Trophoblast cell (in vitro differentiated cells and primary cell): ENCODE results near the gene RFX2.
A peak's percentile ranks its signal among the peaks of the same experiment; 100 is the strongest.

Experiments used
- DNase-seq, 2 donors: peaks; one replicate each; pipeline ENCODE4 v3.0.0-alpha.2; 2016
- H2AFZ ChIP-seq: 2 replicates; pipeline ENCODE4 v1.6.1; 2013; ENCODE audit warnings: low read length, moderate library complexity, mild to moderate bottlenecking; ENCODE audit not compliant: insufficient read depth, poor library complexity
- H2AK5ac ChIP-seq: 2 replicates; pipeline ENCODE4 v1.6.1; 2013; ENCODE audit warnings: mild to moderate bottlenecking, low read length
- H2BK120ac ChIP-seq: 2 replicates; pipeline ENCODE4 v1.6.1; 2013; ENCODE audit warnings: low read length, mild to moderate bottlenecking, moderate library complexity; ENCODE audit not compliant: insufficient read depth, poor library complexity
- H2BK12ac ChIP-seq: 2 replicates; pipeline ENCODE4 v1.6.1; 2013; ENCODE audit warnings: mild to moderate bottlenecking, low read length, moderate library complexity
- H2BK5ac ChIP-seq: 2 replicates; pipeline ENCODE4 v1.6.1; 2013; ENCODE audit warnings: low read length, low read depth, moderate library complexity, mild to moderate bottlenecking; ENCODE audit not compliant: poor library complexity
- H3K14ac ChIP-seq: 2 replicates; pipeline ENCODE4 v1.6.1; 2013; ENCODE audit warnings: mild to moderate bottlenecking, low read length
- H3K18ac ChIP-seq: 2 replicates; pipeline ENCODE4 v1.6.1; 2013; ENCODE audit warnings: mild to moderate bottlenecking, low read length
- H3K23ac ChIP-seq: 2 replicates; pipeline ENCODE4 v1.6.1; 2013; ENCODE audit warnings: low read length
- H3K27ac ChIP-seq: 2 replicates; pipeline ENCODE4 v1.5.1; 2013; ENCODE audit warnings: low read depth, mild to moderate bottlenecking, inconsistent platforms, low read length, moderate library complexity
- H3K27me3 ChIP-seq: 2 replicates; pipeline ENCODE4 v1.6.1; 2013; ENCODE audit warnings: inconsistent platforms, mild to moderate bottlenecking, low read length, moderate library complexity; ENCODE audit not compliant: insufficient read depth
- H3K36me3 ChIP-seq, 2 experiments: 1 replicate in 1 of 2; 2 replicates in 1 of 2; pipeline ENCODE4 v1.6.1; 2013; ENCODE audit warnings: low read length in 2 of 2, mild to moderate bottlenecking in 2 of 2, moderate library complexity in 1 of 2; ENCODE audit not compliant: insufficient read depth in 2 of 2, control insufficient read depth in 1 of 2
- H3K4ac ChIP-seq: 2 replicates; pipeline ENCODE4 v1.6.1; 2013; ENCODE audit warnings: low read depth, mild to moderate bottlenecking, low read length, moderate library complexity
- H3K4me1 ChIP-seq, 2 experiments: 1 replicate in 1 of 2; 2 replicates in 1 of 2; pipeline ENCODE4 v1.6.1; 2013; ENCODE audit warnings: low read length in 2 of 2, mild to moderate bottlenecking in 2 of 2, moderate library complexity in 1 of 2; ENCODE audit not compliant: insufficient read depth in 2 of 2, control insufficient read depth in 1 of 2
- H3K4me2 ChIP-seq: 2 replicates; pipeline ENCODE4 v1.6.1; 2013; ENCODE audit warnings: inconsistent platforms, mild to moderate bottlenecking, low read length, moderate library complexity
- H3K4me3 ChIP-seq: 2 replicates; pipeline ENCODE4 v1.5.1; 2013; ENCODE audit warnings: mild to moderate bottlenecking, low read depth, low read length, inconsistent platforms
- H3K79me1 ChIP-seq: one replicate; pipeline ENCODE4 v1.6.1; 2013; ENCODE audit warnings: low read length
- H3K79me2 ChIP-seq: 2 replicates; pipeline ENCODE4 v1.6.1; 2013; ENCODE audit warnings: low read length, mild to moderate bottlenecking; ENCODE audit not compliant: control insufficient read depth, insufficient read depth, poor library complexity
- H3K9ac ChIP-seq: 2 replicates; pipeline ENCODE4 v1.6.1; 2013; ENCODE audit warnings: mild to moderate bottlenecking, low read length
- H3K9me3 ChIP-seq: 2 replicates; pipeline ENCODE4 v1.6.1; 2013; ENCODE audit warnings: low read depth, mild to moderate bottlenecking, control low read depth, inconsistent platforms, low read length; ENCODE audit not compliant: insufficient read depth
- H4K12ac ChIP-seq: 2 replicates; pipeline ENCODE4 v1.6.1; 2013; ENCODE audit warnings: low read depth, mild to moderate bottlenecking, low read length, moderate library complexity
- H4K8ac ChIP-seq: 2 replicates; pipeline ENCODE4 v1.6.1; 2013; ENCODE audit warnings: low read depth, mild to moderate bottlenecking, low read length, moderate library complexity
- H4K91ac ChIP-seq: one replicate; pipeline ENCODE4 v1.6.1; 2013; ENCODE audit warnings: low read depth, mild to moderate bottlenecking, low read length, moderate library complexity
- WGBS: extraction: QIAGEN DNeasy Blood & Tissue Kit; methylation state at CpG from one replicate; pipeline ENCODE4 v1.1.7; 2013; ENCODE audit warnings: missing lambda C conversion rate; ENCODE audit not compliant: insufficient read length, insufficient coverage; ENCODE audit errors: extremely low coverage; 5-methylcytosine and 5-hydroxymethylcytosine counted together

Gene RFX2

DNA sequence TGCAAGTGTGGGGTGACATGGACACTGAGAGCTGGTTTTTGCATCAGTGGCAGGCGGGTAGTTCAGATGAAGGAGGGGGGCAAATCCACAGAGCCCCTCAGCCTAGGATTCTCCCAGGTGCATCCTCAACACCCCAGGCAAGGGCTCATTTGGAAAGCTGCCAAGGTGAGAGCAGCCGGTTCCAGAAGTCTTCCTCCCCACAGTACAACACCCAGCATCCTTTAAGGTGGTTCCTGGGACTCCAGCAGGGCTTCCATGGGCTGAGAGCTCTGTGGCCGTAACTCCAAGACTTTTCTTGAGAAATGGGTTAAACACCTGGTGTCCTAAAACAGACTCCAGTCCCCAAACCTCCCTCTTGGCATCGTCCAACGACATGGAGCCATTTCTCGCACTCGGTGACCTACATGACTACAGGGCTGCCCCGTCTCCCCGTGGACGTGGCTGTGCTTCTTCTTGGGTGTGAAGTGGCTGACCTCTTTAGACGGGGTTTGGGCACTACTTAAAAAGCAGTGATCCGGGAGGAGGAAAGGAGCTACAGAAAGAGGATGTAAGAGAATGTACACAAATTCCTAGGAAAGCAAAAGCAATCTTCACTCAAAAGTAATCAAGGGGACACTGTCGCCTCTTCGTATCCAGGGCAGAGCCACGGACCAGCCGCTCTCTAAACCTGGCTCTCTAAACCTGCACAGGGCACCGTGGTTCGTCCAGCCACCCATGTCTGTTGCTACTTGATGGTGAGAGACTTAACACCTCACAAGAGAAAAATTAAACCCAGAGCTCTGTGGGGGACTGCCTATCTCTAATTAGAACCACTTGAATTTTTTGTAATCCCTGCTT is 157.9 kb downstream of the RFX2 start:
- Histone ChIP-seq H3K23ac (no peak overlapping the region), H4K12ac (no peak overlapping the region), H2AFZ (no peak overlapping the region), H2AK5ac (no peak overlapping the region), H2BK5ac (no peak overlapping the region), H3K4me1 (peaks cover 8 to 17% of the 10 kb centered on the region in 2 experiments), H3K4me2 (no peak overlapping the region), H2BK120ac (no peak overlapping the region), H3K79me1 (no peaks in the 10 kb centered on the region), H2BK12ac (no peak overlapping the region), H3K4ac (no peak overlapping the region), H3K14ac (no peak overlapping the region), H3K79me2 (no peaks in the 10 kb centered on the region), H4K8ac (no peak overlapping the region), H3K36me3 (peaks cover 9 to 22% of the 10 kb centered on the region in 2 experiments), H4K91ac (no peak overlapping the region), H3K9me3 (no peaks in the 10 kb centered on the region), H3K27ac (no peak overlapping the region), H3K4me3 (no peak overlapping the region), H3K18ac (no peak overlapping the region), H3K27me3 (no peaks in the 10 kb centered on the region), H3K9ac (no peak overlapping the region)
- WGBS: no CpG with 5 or more reads among the region's 18 CpGs
- DNase-seq: no peak

DNA sequence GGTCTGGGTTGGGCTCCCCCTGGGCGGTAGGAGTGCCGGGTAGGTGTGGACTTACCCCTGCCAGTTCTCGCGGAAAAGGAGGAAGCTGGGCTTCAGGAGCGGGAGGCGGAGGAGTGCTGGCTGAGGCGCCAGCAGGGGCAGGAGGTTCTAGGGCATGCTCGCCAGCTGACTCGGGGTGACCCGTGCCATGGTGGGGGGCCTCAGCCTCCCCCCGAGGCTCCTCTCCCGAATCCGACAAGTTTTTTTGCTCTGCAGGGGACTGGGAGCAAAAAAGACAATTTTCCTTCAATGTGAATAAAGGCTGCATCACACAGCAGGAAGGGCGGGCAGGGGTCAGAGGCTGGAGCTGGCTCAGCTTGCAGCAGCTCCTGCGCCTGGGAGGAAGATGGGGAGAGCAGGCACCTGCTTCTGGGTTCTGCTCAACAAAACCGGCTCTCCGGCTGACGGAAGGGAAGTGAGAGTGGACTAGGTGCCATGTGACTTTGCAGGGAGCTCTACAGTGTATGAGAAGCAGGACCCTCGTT is 158.9 kb downstream of the RFX2 start:
- no peak overlapping the region for H3K14ac ChIP-seq
- no peak overlapping the region for H2AFZ ChIP-seq
- DNase-seq: no peak
- H3K79me1 ChIP-seq: no peaks in the 10 kb centered on the region
- H3K4me3 ChIP-seq: no peak overlapping the region
- no peak overlapping the region for H4K12ac ChIP-seq
- no peak overlapping the region for H2BK12ac ChIP-seq
- no peaks in the 10 kb centered on the region for H3K79me2 ChIP-seq
- H3K9ac ChIP-seq: no peak overlapping the region
- WGBS: no CpG with 5 or more reads among the region's 19 CpGs
- H3K27ac ChIP-seq: no peak overlapping the region
- no peak overlapping the region for H3K4me2 ChIP-seq
- H3K9me3 ChIP-seq: no peaks in the 10 kb centered on the region
- H3K18ac ChIP-seq: peak overlapping the region; percentile 54
- peak overlapping the region; percentile 27 for H3K4ac ChIP-seq
- H3K4me1 ChIP-seq: peaks cover 8 to 18% of the 10 kb centered on the region in 2 experiments
- no peak overlapping the region for H4K8ac ChIP-seq
- peaks cover 9 to 22% of the 10 kb centered on the region in 2 experiments for H3K36me3 ChIP-seq
- no peak overlapping the region for H2BK5ac ChIP-seq
- no peak overlapping the region for H2BK120ac ChIP-seq
- H2AK5ac ChIP-seq: no peak overlapping the region
- no peaks in the 10 kb centered on the region for H3K27me3 ChIP-seq
- H3K23ac ChIP-seq: no peak overlapping the region
- H4K91ac ChIP-seq: no peak overlapping the region

- no peaks in the 10 kb centered on the region for H3K27me3 ChIP-seq
- no peaks in the 10 kb centered on the region for H3K9me3 ChIP-seq
- peaks cover 11 to 25% of the 10 kb centered on the region in 2 experiments for H3K36me3 ChIP-seq
- H3K14ac ChIP-seq: no peak overlapping the region
- no peak overlapping the region for H2BK12ac ChIP-seq
- no peak for DNase-seq
- no peak overlapping the region for H3K4me2 ChIP-seq
- H2BK5ac ChIP-seq: no peak overlapping the region
- H4K8ac ChIP-seq: no peak overlapping the region
- H2AK5ac ChIP-seq: no peak overlapping the region
- H2BK120ac ChIP-seq: no peak overlapping the region
- H3K4ac ChIP-seq: no peak overlapping the region
- no peak overlapping the region for H3K23ac ChIP-seq
- no peak overlapping the region for H2AFZ ChIP-seq
- H3K4me1 ChIP-seq: peaks cover 8 to 18% of the 10 kb centered on the region in 2 experiments
- no peak overlapping the region for H3K9ac ChIP-seq
- H3K79me2 ChIP-seq: no peaks in the 10 kb centered on the region
- H4K12ac ChIP-seq: no peak overlapping the region
- no peak overlapping the region for H3K27ac ChIP-seq
- H4K91ac ChIP-seq: no peak overlapping the region
- no peak overlapping the region for H3K4me3 ChIP-seq
- WGBS: no CpG with 5 or more reads among the region's 3 CpGs
- no peak overlapping the region for H3K18ac ChIP-seq
- H3K79me1 ChIP-seq: no peaks in the 10 kb centered on the region
These were observed 159.6 kb downstream of the RFX2 start for GRCh38 chr19:5950741-5951140.

DNA sequence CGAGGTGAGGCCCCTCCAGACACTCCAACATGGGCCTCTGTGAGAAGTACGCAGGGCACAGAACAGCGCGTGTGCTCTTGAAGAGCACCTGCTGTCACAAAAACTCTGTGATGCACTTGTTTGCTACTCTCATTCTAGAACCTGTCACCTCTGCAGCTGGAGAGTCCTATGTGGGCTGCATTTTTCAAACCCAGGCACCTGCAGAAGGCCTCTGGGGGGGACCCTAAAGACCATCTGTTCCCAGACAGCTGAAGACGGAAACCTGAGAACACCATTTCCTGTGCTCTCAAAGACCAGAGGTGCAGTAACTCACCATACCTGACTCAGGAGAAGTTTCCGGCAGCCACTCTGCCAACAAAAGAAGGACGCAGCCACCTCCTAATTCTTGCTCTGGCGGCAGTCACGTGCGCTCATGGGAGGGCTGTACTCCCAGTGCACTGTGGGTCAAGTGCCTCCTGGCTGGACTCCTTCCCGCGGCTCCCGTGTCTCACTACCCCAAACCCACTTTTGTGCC is 160.5 kb downstream of the RFX2 start:
- H3K4me2 ChIP-seq: no peak overlapping the region
- H3K27me3 ChIP-seq: no peaks in the 10 kb centered on the region

More for the DNA sequence above, 160.5 kb downstream of the RFX2 start:
- Histone ChIP-seq H3K9ac (no peak overlapping the region), H4K12ac (no peak overlapping the region), H4K91ac (no peak overlapping the region), H3K79me2 (no peaks in the 10 kb centered on the region), H3K27ac (no peak overlapping the region), H3K18ac (no peak overlapping the region), H3K79me1 (no peaks in the 10 kb centered on the region), H3K9me3 (no peaks in the 10 kb centered on the region), H3K36me3 (peaks cover 14 to 28% of the 10 kb centered on the region in 2 experiments), H2BK5ac (no peak overlapping the region), H3K4ac (no peak overlapping the region), H2AK5ac (no peak overlapping the region), H3K4me3 (no peak overlapping the region), H2BK12ac (no peak overlapping the region), H2AFZ (no peak overlapping the region), H3K23ac (no peak overlapping the region), H3K14ac (no peak overlapping the region), H3K4me1 (peaks cover 8 to 18% of the 10 kb centered on the region in 2 experiments), H2BK120ac (no peak overlapping the region), H4K8ac (no peak overlapping the region)
- WGBS: no CpG with 5 or more reads among the region's 13 CpGs
- DNase-seq: no peak
